GM18517 (cell line): ENCODE results near the gene CCL13.

Experiments used
- ATAC-seq: cut with Tn5 transposase; IDR thresholded peaks from one replicate; pipeline ENCODE4 v1.9.1; 2021; ENCODE audit warnings: mild to moderate bottlenecking, moderate library complexity; ENCODE audit not compliant: unreplicated experiment

CCL13 gene

DNA sequence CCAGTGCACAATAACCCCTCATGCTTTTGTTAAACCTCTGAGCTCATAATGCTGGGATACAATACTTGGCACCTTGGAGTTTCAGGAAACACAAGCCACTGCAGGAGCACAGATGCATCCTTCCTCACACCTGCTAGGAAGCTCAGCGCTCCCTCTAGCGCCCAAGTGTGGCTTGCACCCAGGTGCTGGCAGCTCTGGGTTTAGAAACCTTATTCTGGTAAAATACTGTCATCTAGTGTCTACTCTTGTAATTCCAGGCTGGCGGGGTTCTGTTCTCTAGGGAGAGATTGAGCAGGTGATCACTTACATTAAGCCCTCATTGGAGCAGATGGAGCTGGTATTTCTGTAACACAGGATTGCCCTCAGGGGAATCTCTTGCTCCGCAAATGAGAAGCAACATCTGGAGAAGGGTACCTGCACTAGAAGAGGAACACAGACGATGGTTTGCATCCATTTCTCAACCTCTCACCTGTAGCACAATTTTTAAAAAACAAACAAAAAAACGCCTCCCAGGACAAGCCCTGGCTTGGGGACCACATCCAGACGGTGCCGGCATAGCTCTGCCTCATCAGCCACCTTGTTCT, 5.3 kb downstream of the CCL13 start:
- no peak for ATAC-seq

DNA sequence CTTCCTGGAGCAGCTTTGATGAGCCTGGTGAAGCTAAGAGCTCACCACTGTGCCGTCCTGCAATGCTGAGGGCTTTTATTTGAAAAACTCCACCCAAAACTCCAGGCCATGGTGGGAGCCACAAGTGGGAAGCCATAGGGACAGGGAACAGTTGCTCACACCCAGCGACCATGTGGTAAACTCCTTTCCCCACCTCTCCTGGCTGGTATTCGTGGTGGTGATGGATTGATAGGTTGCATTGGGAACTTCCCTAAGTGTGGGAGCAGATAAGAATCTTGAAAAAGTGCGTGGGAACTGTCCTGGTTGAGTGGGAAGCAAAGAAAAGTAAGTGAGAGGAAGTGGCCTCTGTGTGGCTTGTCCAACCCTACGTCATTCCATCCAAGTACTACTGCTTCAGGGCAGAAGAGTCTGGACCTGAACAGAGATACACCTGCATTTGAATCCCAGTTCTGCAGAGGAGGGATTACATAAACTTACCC, 6.9 kb downstream of the CCL13 start, which contains the start of gene CCL1:
CCL1 (minus strand) TSS at position 51 of the 479 bp plus-strand sequence. CDS start 72 bp downstream, outside the sequence.
- ATAC-seq, result no peak

DNA sequence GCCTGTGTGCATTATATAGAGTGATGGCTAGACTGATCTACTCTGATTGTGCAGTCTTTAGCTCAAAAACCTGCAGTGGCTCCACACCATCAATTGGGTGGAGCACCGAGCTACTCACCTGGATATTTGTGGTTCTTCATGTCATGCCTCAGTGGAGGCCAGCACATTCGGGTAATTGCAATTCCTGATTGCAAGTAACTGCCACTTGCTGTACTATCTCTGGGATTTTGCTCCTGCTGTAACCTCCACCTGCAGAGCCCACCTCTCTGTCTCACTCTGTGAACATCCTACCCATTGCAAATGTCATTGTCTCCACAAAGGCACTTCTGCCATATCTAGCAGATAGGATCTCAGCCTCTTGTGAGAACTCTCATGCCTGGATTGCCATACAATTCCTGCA, 8.5 kb downstream of the CCL13 start:
- ATAC-seq, result no peak

DNA sequence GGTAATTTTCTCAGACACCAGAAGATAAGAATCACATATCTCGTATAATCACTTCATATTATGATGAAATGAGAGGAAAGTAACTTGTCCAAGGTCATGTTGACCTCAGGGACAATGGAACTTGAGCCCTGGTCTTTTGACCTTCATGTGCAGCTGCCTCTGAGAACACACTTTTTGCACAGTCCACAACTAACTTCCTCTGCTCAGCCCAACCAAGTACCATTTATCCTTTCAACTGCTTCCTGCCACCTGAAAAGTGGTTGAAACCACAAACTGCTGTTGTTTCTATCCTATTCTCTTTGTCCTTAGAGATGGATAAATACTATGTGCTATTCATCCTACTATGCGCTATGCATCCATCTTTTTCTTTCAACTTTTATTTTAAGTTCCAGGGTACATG, 9.1 kb downstream of the CCL13 start:
- no peak for ATAC-seq

DNA sequence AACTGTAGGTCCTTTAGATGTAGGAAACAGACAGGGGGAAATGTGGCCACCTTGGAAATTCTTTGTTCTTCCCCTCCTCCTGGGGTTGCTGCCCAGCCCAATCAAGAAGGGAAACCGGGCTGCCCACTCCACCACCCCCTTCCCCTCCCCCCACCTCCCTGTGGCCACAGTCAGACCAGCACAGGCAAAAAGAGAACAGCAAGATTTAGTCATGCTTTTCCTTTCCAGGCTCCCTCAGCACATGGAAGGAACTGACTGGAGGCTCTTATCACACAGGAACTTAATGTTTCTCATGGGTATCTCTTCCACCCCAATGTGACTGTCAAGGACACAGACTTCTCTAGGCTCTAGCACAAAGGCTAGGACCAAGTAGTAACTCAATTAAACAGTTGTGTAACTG, 9.7 kb downstream of the CCL13 start:
- no peak for ATAC-seq

DNA sequence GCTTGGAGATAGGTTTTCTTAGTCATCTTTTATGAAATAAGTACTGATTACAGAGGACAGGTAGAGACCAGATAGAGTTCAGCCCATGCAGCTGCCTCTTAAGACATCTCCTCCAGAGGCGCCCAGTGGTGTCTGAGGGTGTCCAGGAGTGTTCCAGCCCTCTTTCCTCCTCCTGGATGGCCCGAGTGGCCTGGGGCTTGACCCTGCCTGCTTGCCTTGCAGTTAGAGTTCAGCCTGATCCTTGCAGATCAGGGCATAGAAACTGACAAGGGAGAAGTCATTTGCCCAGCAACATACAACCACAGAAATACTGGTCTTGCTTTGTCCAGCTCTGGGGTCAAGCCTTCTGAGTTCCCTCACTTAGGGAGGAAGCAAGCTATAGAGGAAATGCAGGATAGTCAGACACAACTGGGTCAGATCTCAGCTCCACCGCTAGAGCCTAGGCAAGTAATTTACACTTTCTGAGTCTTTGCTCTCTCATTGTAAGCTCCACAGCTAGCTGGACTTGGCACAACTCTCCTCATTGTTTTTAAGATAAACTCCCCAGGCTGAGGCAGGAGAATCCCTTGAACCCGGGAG, 10.3 kb downstream of the CCL13 start:
- no peak for ATAC-seq

DNA sequence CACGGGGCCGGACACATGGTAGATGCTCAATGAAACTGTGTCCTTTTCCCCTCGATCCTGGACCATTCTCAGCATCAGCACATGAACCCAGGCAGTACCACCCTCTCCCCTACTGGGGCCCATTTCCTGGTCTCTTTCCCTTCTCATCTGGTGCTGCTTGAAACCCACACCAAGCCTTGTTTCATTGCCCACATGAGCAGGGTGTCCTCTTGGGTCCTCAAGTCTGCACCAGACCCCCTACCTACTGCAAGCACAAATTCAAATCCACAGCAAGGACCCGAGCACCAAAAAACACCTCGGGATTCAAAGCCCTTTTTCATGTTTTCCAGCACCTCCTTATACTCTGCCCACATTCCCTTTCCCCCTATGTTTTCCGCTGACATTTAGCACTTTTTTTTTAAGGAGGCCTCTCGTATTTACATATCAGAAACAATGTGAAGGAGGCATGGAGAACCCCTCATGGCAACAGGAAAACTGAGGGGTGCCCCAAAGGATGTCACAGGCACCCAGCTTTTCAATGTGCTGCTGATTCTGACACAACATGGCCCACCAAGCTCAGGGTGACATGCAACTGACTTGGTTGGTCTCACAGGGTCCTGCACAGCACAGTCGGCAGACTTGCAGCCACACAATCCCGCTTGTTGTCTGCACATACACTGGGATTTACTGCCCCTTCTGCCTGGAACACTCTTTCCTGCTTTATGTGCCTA, 11.4 kb downstream of the CCL13 start:
- no peak for ATAC-seq

DNA sequence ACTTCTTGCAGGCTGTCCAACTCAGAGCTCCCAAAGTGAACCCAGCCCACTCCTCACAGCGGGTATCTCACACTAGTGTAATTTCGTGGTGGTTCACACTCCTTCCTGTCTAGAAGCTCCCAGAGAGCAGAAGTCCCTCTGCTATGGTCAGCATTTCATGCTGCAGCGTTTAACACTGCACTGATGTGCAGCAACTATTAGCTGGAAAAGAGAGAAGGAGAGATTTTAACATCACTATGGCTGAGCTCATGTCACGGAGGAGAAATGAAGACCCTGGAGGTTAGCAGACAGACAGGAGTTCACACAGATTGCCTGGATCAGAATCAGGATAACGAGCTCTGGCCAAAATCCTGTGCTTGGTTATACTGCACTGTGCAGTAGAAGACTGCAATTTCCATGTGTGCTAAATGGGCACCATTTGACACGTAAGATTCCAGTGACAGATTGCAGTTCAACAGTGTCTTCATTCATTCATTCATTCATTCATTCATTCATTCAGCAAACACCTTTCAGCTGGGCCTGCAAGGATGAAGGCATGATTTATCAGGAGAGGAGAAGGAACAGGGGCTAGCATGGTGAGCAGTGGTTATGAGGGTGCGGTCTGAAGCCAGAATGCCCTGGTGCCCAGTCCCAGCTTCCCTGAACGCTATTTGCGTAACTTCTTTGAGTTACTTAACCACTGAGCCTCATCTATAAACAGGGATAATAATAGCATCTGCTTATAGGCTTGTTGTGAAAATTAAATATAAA, 12.1 kb downstream of the CCL13 start:
- ATAC-seq, result no peak

DNA sequence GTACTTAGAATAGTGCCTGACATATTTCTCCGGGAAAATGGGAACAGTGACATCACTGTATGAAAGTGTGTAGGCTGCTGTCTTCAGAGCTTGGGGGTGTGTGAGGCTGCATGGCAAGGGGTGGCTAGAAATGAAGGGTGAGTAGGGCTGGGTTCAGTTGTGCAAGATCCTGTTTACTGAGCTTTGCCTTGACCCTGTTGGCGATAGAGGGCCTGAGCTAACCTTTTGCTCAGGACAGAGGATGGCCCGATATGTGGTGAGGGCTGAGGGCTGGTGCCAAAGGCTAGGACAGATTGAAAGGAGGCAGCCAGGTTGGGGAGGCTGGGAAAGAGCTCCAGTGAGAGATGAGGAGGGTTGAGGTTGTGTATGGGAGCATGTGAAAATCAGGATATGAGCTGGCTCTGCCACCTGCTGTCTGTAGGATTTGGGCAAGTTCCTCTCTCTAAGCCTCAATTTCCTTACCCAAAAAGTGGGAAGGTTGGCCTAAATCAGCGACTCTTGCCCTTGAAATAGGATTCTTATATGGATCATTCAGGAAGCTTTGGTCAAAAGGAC, 12.7 kb downstream of the CCL13 start:
- no peak for ATAC-seq

DNA sequence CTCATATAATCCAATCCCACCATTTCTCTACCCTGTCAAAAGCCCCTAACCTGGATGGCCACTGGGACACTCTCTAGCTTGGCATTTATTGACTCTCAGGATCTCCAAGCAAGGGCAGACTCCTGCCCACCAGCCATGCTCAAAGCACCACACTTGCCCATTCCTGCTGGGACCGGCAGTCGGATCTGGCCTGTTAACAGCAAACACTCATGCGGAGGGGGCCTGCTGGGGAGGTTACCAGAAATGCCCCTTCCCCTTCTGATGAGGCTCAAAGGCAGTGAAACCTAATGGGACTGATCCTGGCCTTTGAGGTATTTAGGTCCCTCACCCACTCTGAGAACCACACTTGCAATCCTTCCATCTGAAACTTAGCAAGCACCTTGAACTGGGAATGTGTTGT, 13.3 kb downstream of the CCL13 start:
- ATAC-seq, result no peak

DNA sequence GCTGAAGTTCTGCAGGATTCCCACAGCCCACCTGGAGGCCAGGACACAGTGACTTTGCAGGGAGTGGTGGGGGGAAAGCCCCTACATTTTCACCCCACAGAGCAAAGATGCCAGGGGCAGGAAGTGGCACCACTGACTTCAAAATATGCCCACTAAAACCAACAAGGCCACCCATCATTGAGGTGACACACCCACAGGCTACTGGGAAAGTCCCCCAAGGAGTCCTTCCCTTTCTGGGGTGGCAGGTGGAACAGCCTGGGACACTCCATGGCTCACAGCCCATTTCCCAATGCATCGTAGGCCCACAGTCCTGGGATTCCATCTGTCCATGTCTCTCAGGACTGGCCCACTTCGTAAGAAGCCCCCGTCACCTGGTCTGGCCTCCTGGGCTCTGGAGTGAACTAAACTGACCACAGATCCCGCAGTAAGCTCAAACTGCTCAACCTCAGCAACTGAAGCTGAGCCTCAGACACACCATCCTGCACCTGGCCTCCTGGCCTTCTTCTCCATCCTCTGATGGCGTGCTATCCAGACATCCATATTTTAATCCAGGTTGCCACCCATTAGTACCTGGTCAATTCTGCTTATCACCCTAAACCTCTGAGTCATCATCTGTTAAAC, 14.2 kb downstream of the CCL13 start:
- no peak for ATAC-seq

DNA sequence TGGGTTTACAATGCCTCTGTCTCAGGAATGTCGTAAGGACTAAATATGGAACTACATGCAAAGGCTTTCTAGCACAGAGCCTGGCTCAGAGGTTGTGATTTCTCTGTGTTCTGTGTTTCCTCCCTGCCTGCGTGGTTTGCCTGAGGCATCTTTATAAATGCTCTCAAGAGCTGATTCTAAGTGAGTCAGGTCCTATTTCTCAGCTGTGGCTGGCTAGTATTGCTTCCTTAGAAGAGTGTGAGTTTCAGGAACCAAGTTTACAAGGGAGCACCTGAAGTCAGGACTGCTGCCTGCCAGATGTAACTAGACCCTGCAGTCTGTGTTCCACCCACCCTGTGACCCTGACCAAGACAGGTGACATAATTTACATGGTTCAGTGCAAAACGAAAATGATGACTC, 14.7 kb downstream of the CCL13 start:
- ATAC-seq, result no peak

DNA sequence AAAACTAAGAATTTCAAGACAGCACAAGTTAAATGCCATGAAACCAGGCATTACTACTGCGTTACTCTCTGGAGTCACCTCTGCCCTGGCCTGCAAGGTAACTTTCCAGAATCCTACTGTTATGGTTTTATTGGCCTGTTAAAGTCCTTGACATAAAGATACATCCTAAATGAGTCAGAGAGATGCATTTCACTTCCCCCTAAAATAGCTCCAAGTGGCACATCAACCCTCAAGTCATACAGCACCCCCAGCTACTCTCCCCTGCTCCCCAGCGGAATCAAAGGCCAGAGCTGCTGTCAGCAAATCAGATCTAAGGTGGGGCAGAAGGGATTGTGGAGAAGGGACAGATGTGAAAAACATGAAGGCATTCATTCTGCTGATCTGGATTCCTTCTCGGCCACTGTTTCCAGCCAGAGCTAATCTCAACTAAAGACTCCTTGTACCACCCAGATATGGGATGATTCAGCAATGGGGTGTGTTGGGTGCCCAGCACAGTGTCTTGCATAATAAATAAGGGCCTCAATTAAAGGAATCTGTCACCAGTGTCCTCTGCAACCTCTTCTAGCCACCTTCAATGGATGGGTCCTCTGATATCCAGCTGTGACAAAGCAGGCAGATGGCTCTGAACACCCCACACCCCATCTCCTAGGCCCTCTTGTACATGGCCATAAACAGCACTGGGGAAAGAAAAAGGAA, 15.3 kb downstream of the CCL13 start:
- no peak for ATAC-seq

DNA sequence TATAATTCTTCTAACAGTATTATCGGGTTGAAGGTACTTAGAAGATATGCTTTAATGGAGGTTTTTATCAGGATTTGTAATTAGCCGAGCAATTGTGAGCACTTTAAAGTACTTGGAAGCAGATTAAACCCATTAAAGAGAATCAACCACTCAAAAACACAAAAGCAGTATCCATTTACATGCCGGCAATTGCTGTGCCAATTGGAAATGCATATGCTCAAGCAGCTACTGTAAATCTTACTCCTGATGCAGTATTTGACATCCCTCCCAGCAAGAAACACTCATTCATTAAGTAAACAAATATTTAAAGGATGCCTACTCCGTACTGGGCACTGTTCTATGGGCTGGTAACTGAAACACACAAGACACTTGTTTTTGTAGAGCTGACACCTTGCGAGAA, 18.2 kb downstream of the CCL13 start:
- ATAC-seq, result no peak

DNA sequence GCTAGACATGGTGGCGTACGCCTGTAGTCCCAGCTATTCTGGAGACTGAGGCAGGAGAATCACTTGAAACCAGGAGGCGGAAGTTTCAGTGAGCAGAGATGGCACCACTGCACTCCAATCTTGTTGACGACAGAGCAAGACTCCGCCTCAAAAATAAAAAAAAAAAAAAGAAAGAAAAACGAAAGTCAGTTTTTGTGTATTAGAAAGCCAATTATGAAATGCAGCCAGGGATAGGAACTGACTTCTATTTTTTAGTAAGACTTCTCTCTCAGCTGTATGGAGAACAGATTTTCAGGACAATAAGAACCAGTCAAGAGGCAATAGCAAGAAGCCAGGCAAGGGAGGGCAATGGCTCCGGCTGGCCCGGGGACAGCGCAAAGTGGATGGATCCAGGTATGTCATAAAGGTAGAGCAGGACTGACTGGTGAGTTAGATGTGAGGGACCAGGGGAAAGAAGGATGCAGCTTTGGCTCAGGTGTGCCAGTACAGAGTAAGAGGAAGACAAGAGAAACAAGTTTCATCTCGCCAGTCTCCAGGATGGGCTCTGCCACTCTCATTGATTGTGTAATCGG, 19.2 kb downstream of the CCL13 start:
- ATAC-seq, result no peak

DNA sequence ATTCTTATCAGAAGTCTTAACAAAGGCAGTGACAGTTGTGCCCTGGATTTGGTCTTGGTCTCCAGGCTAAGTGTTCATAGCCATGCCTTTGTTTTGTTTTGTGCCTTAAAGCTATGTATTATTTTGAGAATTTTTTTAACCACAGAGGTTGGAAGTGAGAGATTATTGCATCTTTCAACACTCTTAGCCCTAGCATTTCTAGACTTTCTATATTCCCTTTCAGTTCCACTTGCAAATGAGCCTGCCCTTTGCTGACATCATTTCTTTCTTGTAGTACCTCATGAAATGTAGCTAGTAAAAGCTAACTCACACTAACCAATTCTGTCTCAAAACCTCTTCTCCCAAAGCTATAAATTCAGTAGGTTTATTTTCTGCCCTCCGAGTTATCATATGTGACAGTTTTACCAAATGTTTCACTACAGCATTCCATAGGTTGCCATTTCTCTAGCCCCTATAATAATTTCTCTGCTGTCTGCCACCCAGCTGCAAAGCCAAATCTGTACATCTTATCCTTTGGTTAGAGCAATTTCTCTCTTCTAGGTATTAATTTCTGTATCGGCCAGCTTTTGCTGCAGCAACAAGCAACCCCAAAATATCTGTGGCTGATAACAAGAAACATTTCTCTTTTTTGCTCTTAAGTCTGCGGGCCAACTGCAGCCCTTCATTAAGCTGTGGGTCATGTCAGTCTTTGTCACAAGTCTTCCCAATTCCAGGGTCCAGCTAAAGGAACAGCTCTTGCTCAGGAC, 21.0 kb downstream of the CCL13 start:
- ATAC-seq, result peak; percentile 50

DNA sequence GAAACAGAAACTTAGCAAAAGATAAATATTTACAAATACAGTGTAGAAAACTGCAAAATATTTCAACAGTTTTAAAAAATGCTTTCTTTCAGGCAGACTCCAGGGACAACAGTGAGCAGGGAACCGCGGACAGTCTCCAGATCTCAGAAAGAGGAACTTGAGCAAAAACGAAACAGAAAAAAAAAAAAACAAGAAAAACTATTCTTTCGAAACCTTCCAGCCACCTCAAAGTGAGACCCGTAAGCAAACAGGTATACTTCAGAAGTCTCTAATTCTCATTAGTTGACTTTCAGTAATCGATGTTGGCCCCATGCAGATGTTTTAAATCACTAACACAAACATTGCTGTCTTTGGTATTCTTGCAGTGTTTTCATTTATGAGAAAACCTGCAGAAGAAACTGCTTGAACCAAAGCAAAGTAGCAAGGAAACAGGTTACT, 22.4 kb downstream of the CCL13 start:
- ATAC-seq, result peak; percentile 92

DNA sequence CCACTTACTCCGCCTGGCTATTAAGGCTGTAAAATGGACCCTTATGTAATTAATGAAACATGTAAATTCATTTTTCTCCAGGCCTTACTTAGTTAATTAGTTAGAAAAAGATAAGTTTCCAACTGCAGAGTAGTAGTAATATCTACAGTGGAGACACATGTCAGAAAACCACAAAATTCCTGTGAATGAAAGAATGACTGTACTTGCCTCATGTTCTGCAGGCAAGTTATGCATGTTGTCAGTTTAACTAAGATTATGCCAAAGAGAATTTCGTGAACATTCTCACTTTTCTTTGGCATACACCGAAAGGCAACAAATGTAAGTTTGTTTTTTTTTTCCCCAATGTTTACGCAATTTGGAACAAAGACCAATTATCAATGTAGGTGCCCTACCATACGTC, 23.6 kb downstream of the CCL13 start:
- ATAC-seq, result no peak

DNA sequence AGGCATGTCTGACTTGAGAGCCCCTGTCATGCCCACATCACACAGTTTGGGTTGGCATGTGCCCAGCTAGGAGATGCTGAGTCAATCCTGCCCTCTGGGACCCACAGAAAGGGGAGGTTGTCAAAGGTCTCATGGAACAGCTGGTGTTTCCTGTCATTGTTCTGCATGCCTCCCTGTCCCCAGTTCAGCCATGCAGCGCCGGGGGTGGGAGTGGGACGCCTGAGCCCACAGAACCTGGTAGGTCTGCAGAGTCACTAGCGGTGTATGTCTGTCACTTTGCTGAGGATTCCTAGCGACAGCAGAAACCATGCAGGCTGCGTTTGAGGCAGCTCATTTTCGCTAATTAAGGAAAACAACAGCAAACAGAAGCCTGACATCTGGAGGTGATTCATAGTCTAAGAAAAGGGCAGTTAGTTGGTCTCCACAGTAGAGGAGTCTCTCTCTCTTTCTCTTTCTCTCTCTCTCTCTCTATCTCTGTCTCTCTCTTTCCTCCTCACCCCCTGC, 26.4 kb downstream of the CCL13 start:
- ATAC-seq, result no peak
